NCI-H345 treated with DMSO at 0.1 percent for 48 hours (cell line): Measurements from ENCODE around the gene SLC41A3.

Experiments
- DNase-seq: peaks from one replicate; lab custom pipeline; 2025; ENCODE audit not compliant: unreplicated experiment; lab: John Stamatoyannopoulos, UW

SLC41A3 gene

GRCh38 chr3:126121074-126121473 lies 37.1 kb upstream of the SLC41A3 start:
- DNase-seq: no peak

- no peak for DNase-seq
Measured at GRCh38 chr3:126119976-126120375, 36.1 kb upstream of the SLC41A3 start.

DNA sequence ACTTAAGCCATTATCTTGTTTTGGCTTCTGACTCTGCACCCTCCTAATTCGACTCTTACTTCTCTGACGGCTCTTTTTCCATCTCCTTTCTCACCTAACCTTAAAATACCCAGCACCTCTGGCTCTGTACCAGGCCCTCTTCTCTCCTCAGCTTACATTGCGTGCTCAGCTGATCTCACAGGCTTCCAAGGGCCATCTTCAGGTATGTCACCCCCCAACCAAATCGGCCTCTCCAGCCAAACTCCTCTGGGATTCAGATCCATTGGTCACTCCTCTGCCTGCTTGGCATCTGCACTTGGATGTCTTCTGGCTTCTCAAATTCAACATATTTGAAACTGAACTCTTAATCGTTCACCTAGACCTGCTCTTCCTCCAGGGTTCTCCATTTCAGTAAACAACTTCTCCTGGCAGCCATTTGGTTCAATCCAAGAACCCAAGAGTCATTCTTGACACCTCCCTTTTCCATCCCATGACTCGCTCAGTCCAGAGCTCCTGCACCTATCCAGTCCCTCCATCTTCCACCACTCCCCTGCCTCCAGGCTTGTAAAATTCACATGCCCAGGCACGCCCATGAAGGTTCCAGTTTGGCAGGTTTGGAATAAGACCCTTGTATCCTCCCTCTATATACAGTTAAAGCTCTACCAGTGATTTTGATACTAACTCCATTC lies 35.2 kb upstream of the SLC41A3 start:
- DNase-seq: no peak

GRCh38 chr3:126118591-126118990 lies 34.7 kb upstream of the SLC41A3 start:
- DNase-seq: no peak

DNA sequence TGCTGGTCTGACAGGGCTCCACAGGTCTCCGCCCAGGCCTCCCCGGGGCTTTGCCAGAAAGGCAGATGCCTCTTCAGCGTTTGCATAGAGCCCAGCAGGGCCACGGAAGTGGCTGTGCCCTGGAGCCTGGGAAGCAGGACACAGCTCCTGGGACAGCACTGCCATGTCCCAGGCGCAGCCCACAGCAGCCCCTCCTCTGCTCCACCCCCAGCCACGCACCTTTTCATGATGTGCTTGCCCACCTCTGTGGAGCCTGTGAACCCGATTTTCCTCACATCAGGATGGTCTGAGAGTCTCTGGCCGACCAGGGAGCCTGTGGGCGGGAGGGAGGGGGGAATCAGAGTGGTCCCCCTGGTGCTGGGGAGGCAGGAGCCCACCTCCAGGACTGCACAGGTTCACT lies 33.9 kb upstream of the SLC41A3 start:
- no peak for DNase-seq

DNA sequence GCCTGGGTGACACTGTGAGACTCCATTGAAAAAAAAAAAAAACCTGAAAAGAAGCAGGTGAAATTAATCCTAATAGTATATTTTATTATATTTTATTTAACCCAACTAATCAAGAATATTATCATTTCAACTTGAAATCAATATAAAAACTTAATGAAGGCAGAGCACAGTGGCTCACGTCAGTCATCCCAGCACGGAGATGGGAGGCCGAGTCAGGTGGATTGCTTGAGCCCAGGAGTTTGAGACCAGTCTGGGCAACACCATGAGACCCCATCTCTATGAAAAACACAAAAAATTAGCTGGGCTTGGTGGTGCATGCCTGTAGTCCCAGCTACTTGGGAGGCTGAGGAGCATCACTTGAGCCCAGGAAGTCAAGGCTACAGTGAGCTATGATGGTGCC lies 33.3 kb upstream of the SLC41A3 start:
- DNase-seq: no peak

- no peak for DNase-seq
Measured at GRCh38 chr3:126116526-126116925, 32.6 kb upstream of the SLC41A3 start.

DNA sequence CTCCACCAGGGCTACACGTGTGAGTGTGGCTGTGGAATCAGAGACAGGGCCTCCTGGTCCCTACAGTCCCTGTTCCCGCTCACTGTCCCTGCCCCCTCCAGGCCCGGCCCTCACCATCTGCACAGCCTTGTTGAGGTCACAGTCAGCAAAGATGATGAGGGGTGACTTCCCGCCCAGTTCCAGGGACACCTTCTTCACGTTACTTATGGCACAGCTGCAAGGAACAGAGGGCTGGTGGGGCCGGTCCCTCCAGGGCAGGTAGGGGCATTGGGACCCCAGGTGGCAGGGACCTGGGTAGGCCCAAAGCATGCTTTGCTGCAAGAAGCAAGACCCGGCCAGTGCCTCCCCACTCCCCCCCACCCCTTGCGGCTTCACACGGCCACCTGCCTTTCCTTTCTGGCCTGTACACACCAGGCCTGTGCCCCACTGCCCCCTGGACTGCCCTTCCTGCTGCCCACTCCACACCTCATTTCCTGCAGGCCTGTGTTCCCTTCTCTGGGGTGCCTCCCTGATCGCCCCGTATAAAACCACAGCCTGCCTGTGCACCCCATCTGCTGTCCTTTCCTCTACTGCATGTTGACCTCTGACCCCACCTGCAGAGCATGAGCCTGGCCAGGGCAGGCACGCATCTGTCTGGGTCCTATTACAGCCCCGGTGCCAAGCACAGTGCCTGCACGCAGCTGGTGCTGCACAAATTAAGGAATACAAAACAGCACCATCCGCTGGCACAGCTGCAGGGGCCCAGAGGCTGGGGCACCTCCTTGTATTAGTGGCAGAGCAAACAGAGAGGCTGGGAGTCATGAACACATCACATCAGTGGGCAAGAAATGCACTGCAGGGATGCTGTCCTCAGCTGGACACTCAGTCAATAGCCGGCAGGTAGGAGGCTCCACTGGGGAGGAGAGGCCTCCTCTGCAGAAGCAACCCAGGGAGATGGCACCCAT lies 30.8 kb upstream of the SLC41A3 start:
- DNase-seq: no peak

GRCh38 chr3:126113733-126114442 lies 30.0 kb upstream of the SLC41A3 start:
- no peak for DNase-seq

GRCh38 chr3:126113238-126113555 lies 29.3 kb upstream of the SLC41A3 start:
- DNase-seq: no peak

- no peak for DNase-seq
Measured at GRCh38 chr3:126112531-126113237, 28.8 kb upstream of the SLC41A3 start.

GRCh38 chr3:126111566-126112475 lies 27.9 kb upstream of the SLC41A3 start:
- no peak for DNase-seq

GRCh38 chr3:126111126-126111551 lies 27.2 kb upstream of the SLC41A3 start:
- no peak for DNase-seq

GRCh38 chr3:126110431-126111125 lies 26.7 kb upstream of the SLC41A3 start:
- no peak for DNase-seq

- no peak for DNase-seq
Measured at GRCh38 chr3:126109880-126110235, 25.9 kb upstream of the SLC41A3 start.

GRCh38 chr3:126109146-126109879 lies 25.4 kb upstream of the SLC41A3 start:
- DNase-seq: no peak

GRCh38 chr3:126108676-126109050 lies 24.7 kb upstream of the SLC41A3 start:
- no peak for DNase-seq

DNA sequence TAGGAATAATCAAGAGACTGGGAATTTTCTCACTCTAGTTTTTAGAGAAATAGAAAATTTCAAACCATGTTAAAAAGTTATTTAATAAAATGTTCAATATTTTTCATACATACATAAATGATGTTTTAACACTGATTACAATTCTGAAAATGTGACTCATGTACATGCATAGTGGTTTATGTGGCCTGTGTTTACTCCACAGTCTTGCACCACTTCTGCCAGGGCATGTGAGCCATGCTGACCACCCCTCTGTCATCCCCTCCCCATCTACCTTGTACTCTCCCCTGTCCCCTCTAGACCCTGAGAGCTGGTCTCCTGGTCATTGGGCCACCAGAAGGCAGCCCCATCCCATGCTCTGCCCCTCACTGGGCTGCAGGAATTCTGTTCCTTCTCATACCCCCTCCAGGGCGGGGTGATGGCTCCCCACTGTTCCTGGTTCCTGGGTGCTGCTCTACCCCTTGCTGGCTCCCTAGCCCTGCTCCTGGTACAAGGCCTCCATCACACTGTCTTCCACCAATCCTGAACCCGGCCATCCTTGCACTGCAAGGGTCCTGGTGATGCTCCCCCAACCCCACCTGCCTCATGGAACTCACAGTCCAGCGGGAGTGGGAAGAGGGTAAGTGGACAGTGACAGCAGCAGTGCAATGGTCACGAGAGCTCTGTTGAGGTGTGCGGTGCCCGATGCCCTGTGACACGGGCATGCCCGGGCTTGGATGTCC lies 24.2 kb upstream of the SLC41A3 start:
- no peak for DNase-seq
